Activated CD8-positive, alpha-beta T cell treated with anti-CD3 and anti-CD28 coated beads for 36 hours (primary cell): ENCODE data around the gene HECTD1. TPM values are rescaled to one million over a fixed set of nuclear protein-coding genes. Genes with fewer than 3 reads are reported as not detected.

Experiments used
- ATAC-seq: fragments of 200-7000 bp; cut with Tn5 transposase; one replicate; pipeline ENCODE4 v1.10.0; 2021; ENCODE audit warnings: mild to moderate bottlenecking, moderate library complexity
- CTCF ChIA-PET: fragments of 350-600 bp; sonication (Branson Sonifier 250); formaldehyde crosslinking; loops from one replicate; lab custom pipeline; 2021; ENCODE audit warnings: antibody characterized with exemption; lab: Charles Lee
- POLR2A ChIA-PET: fragments of 350-600 bp; sonication (Branson Sonifier 250); formaldehyde crosslinking; loops from one replicate; lab custom pipeline; 2021; ENCODE audit warnings: antibody characterized with exemption; lab: Charles Lee
- DNase-seq: peaks from one replicate; pipeline ENCODE4 v3.0.0-alpha.2; 2020
- H3K27ac Mint-ChIP-seq: one replicate; pipeline ENCODE4 v1.8.0; 2021; ENCODE audit warnings: mild to moderate bottlenecking, mixed read lengths
- H3K27me3 Mint-ChIP-seq: one replicate; pipeline ENCODE4 v1.8.0; 2021; ENCODE audit warnings: mixed read lengths
- H3K36me3 Mint-ChIP-seq: one replicate; pipeline ENCODE4 v1.8.0; 2021; ENCODE audit warnings: low read depth, mixed read lengths
- H3K4me1 Mint-ChIP-seq: one replicate; pipeline ENCODE4 v1.8.0; 2021; ENCODE audit warnings: low read depth, mixed read lengths
- H3K4me3 Mint-ChIP-seq: one replicate; pipeline ENCODE4 v1.8.0; 2021; ENCODE audit warnings: mild to moderate bottlenecking, moderate library complexity, mixed read lengths
- H3K9me3 Mint-ChIP-seq: one replicate; pipeline ENCODE4 v1.8.0; 2021; ENCODE audit warnings: mixed read lengths
- CTCF ChIP-seq: fragments of 200-600 bp; IDR thresholded peaks from one replicate; pipeline ENCODE4 v1.8.0; 2022; ENCODE audit warnings: antibody characterized with exemption, mild to moderate bottlenecking
- intact Hi-C: fragments of 100-400 bp; cut with micrococcal nuclease; formaldehyde crosslinking; loops from one replicate; pipeline ENCODE4 v1.10.0; 2022
- total RNA-seq, 2 experiments: library from RNA; stranded (reverse); gene quantifications; one replicate each; pipeline ENCODE4 v1.2.3, GENCODE V29; 2021

Gene HECTD1
- total RNA-seq, 2 experiments from 2014 or later, result 78.9 to 82.2 TPM

- DNase-seq, result no peak
- no peak overlapping the region for H3K27ac Mint-ChIP-seq
- no peak for ATAC-seq
- ChIA-PET POLR2A (no interaction called here), CTCF (interaction anchor here (0.7 kb wide), 1 partner anchor 95 kb away, joined by 3 read pairs; no protein-coding TSS in a partner anchor)
- H3K4me3 Mint-ChIP-seq, result no peak overlapping the region
- no peak for TF ChIP-seq CTCF
- no peaks in the 10 kb centered on the region for H3K9me3 Mint-ChIP-seq
- intact Hi-C loops, result no loop called here
- H3K4me1 Mint-ChIP-seq, result no peaks in the 10 kb centered on the region
- no peaks in the 10 kb centered on the region for H3K27me3 Mint-ChIP-seq
- H3K36me3 Mint-ChIP-seq, result peaks cover 4% of the 10 kb centered on the region
Observed at GRCh38 chr14:31080484-31080883, 127.1 kb downstream of the HECTD1 start.

GRCh38 chr14:31080056-31080455 lies 127.5 kb downstream of the HECTD1 start:
- no peak for TF ChIP-seq CTCF
- no peak overlapping the region for H3K27ac Mint-ChIP-seq
- no peaks in the 10 kb centered on the region for H3K4me1 Mint-ChIP-seq
- H3K9me3 Mint-ChIP-seq, result no peaks in the 10 kb centered on the region
- ChIA-PET CTCF (no interaction called here), POLR2A (no interaction called here)
- intact Hi-C loops, result no loop called here
- no peak overlapping the region for H3K4me3 Mint-ChIP-seq
- H3K36me3 Mint-ChIP-seq, result peaks cover 8% of the 10 kb centered on the region
- DNase-seq (no peak), ATAC-seq (no peak)
- H3K27me3 Mint-ChIP-seq, result no peaks in the 10 kb centered on the region

- no peak for TF ChIP-seq CTCF
- no peaks in the 10 kb centered on the region for H3K4me1 Mint-ChIP-seq
- ChIA-PET POLR2A (interaction anchor here (0.8 kb wide), 1 partner anchor 56 kb away, joined by 3 read pairs; no protein-coding TSS in a partner anchor), CTCF (interaction anchor here (0.9 kb wide), 1 partner anchor 107 kb away, joined by 3 read pairs; no protein-coding TSS in a partner anchor)
- no peak overlapping the region for H3K4me3 Mint-ChIP-seq
- H3K27ac Mint-ChIP-seq, result no peak overlapping the region
- ATAC-seq (no peak), DNase-seq (no peak)
- H3K27me3 Mint-ChIP-seq, result no peaks in the 10 kb centered on the region
- intact Hi-C loops, result no loop called here
- H3K9me3 Mint-ChIP-seq, result no peaks in the 10 kb centered on the region
- H3K36me3 Mint-ChIP-seq, result peaks cover 8% of the 10 kb centered on the region
Observed at GRCh38 chr14:31078766-31079165, 128.8 kb downstream of the HECTD1 start.

- POLR2A ChIA-PET, result no interaction called here
- CTCF ChIA-PET, result interaction anchor here (1.1 kb wide), 1 partner anchor 15 kb away, joined by 3 read pairs; no protein-coding TSS in a partner anchor
- Mint-ChIP-seq H3K36me3 (peaks cover 11% of the 10 kb centered on the region), H3K27ac (no peak overlapping the region), H3K4me3 (no peak overlapping the region), H3K4me1 (no peaks in the 10 kb centered on the region), H3K9me3 (no peaks in the 10 kb centered on the region), H3K27me3 (no peaks in the 10 kb centered on the region)
- intact Hi-C loops, result no loop called here
- ATAC-seq (no peak), DNase-seq (no peak)
- no peak for TF ChIP-seq CTCF
Observed at GRCh38 chr14:31075144-31075543, 132.4 kb downstream of the HECTD1 start.

GRCh38 chr14:31071151-31071550 lies 136.4 kb downstream of the HECTD1 start:
- CTCF ChIA-PET, result no interaction called here
- peaks cover 14% of the 10 kb centered on the region for H3K36me3 Mint-ChIP-seq
- no peak overlapping the region for H3K27ac Mint-ChIP-seq

More at GRCh38 chr14:31071151-31071550, 136.4 kb downstream of the HECTD1 start:
- no peaks in the 10 kb centered on the region for H3K9me3 Mint-ChIP-seq
- no peak overlapping the region for H3K4me3 Mint-ChIP-seq
- POLR2A ChIA-PET, result no interaction called here
- peaks cover 2% of the 10 kb centered on the region for H3K4me1 Mint-ChIP-seq
- intact Hi-C loops, result no loop called here
- H3K27me3 Mint-ChIP-seq, result no peaks in the 10 kb centered on the region
- TF ChIP-seq CTCF, result no peak
- ATAC-seq (no peak), DNase-seq (no peak)
